H1 (cell line): ENCODE results near the gene HSD3B1. TPM values are rescaled to one million over a fixed set of nuclear protein-coding genes. Genes with fewer than 3 reads are reported as not detected.

ENCODE experiments used
- CTBP2 ChIP-seq: IDR thresholded peaks from 2 replicates; pipeline ENCODE4 v1.7.0; 2011; ENCODE audit warnings: borderline replicate concordance, mild to moderate bottlenecking, moderate library complexity, mixed read lengths, low read length; ENCODE audit not compliant: insufficient read depth, insufficient read length
- CTCF ChIP-seq, 3 experiments: IDR thresholded peaks; 1 replicate in 2 of 3; 2 replicates in 1 of 3; pipeline versions ENCODE4 v1.5.1 to v1.6.1; 2011; ENCODE audit warnings: low read length in 3 of 3, mild to moderate bottlenecking in 3 of 3, inconsistent platforms in 2 of 3, low read depth in 1 of 3, moderate library complexity in 1 of 3; ENCODE audit not compliant: insufficient read depth in 1 of 3; ENCODE audit errors: control extremely low read depth in 1 of 3
- EZH2 ChIP-seq: fragments of 200-600 bp; sonication (generic); IDR thresholded peaks from 2 replicates; pipeline ENCODE4 v1.7.1; 2012; ENCODE audit warnings: low read depth, mild to moderate bottlenecking, moderate library complexity, low read length, inconsistent platforms; ENCODE audit not compliant: severe bottlenecking
- polyA plus RNA-seq, 7 experiments: library from polyadenylated mRNA; depleted of rRNA in 3 of 7; stranded (reverse) in 5 of 7; unstranded in 2 of 7; fragments of >200 nt in 5 of 7; fragments of 200-250 nt in 2 of 7; gene quantifications; 1 replicate in 5 of 7; 2 replicates in 1 of 7; 4 replicates in 1 of 7; pipeline versions ENCODE4 v1.2.1 to v1.2.3, GENCODE V29; 2011 to 2013; ENCODE audit warnings: missing spikeins in 2 of 7, mixed read lengths in 2 of 7
- total RNA-seq: library from RNA; stranded (reverse); fragmentation: NEBNext Ultra II Directional; extraction: Animal tissue kit (Norgen Biotek cat#: 25700); gene quantifications from 2 replicates; pipeline ENCODE4 v1.2.1, GENCODE V29; 2021

The HSD3B1 gene
- total and polyA plus RNA-seq, 2 of the 8 experiments (the other 6 are each of a cell fraction or from before 2014, with no cell fraction given), result not detected

- no peak for TF ChIP-seq CTCF (IDR thresholded peaks at IDR 0.05; ENCODE audit: control extremely low read depth in 1 of 3, insufficient read depth in 1 of 3, low read depth in 1 of 3, low read length in 3 of 3)
- TF ChIP-seq CTBP2, result no peak
- TF ChIP-seq EZH2, result no peak
Measured at GRCh38 chr1:119492763-119493162, 14.2 kb upstream of the HSD3B1 start (continued).
